ENCODE results near the gene FRAT2.

The FRAT2 gene

GRCh38 chr10:97320480-97321031 lies 14.0 kb downstream of the FRAT2 start:
- no peaks in the 10 kb centered on the region for H3K9me2 ChIP-seq (ENCODE audit: low read depth, low read length)
- no peak for TF ChIP-seq CTCF (IDR thresholded peaks at IDR 0.05; ENCODE audit: low read length)
- no peaks in the 10 kb centered on the region for H3K9me3 ChIP-seq (ENCODE audit: low read length)
- no peak overlapping the region for H2AFZ ChIP-seq (ENCODE audit: low read length)
- peaks cover 12% of the 10 kb centered on the region for H3K4me1 ChIP-seq (ENCODE audit: insufficient read depth, low read length, severe bottlenecking)
- H3K79me2 ChIP-seq (ENCODE audit: insufficient read depth, low read length), result no peaks in the 10 kb centered on the region
- H3F3A ChIP-seq (ENCODE audit: insufficient read depth, low read length), result no peaks in the 10 kb centered on the region
- no peaks in the 10 kb centered on the region for H3K36me3 ChIP-seq (ENCODE audit: insufficient read depth, low read length)
- no peak overlapping the region for H3K27ac ChIP-seq (ENCODE audit: low read depth, low read length, poor library complexity, severe bottlenecking)
- no peaks in the 10 kb centered on the region for H4K20me1 ChIP-seq (ENCODE audit: insufficient read depth, low read length)
- H3K27me3 ChIP-seq (ENCODE audit: insufficient read depth, low read length), result no peaks in the 10 kb centered on the region
- H3K9ac ChIP-seq (ENCODE audit: low read length), result no peak overlapping the region
- peak overlapping the region; percentile 88 for H3K4me2 ChIP-seq (ENCODE audit: low read length)
- peak overlapping the region; percentile 78 for H3K4me3 ChIP-seq (ENCODE audit: low read depth, low read length, poor library complexity, severe bottlenecking)

GRCh38 chr10:97319671-97320479 lies 14.7 kb downstream of the FRAT2 start:
- Histone ChIP-seq H4K20me1 (ENCODE audit: insufficient read depth, low read length) (no peaks in the 10 kb centered on the region), H3K27me3 (ENCODE audit: insufficient read depth, low read length) (no peaks in the 10 kb centered on the region), H3K4me3 (ENCODE audit: low read depth, low read length, poor library complexity, severe bottlenecking) (peak overlapping the region; percentile 78), H3K9me2 (ENCODE audit: low read depth, low read length) (no peaks in the 10 kb centered on the region), H2AFZ (ENCODE audit: low read length) (no peak overlapping the region), H3K36me3 (ENCODE audit: insufficient read depth, low read length) (no peaks in the 10 kb centered on the region), H3K9me3 (ENCODE audit: low read length) (no peaks in the 10 kb centered on the region), H3K4me2 (ENCODE audit: low read length) (peak overlapping the region; percentile 88), H3K4me1 (ENCODE audit: insufficient read depth, low read length, severe bottlenecking) (peaks cover 12% of the 10 kb centered on the region), H3F3A (ENCODE audit: insufficient read depth, low read length) (no peaks in the 10 kb centered on the region), H3K79me2 (ENCODE audit: insufficient read depth, low read length) (no peaks in the 10 kb centered on the region), H3K9ac (ENCODE audit: low read length) (peak overlapping the region; percentile 41; the same call in 1 of the 2 replicates), H3K27ac (ENCODE audit: low read depth, low read length, poor library complexity, severe bottlenecking) (no peak overlapping the region)
- no peak for TF ChIP-seq EZH2 (IDR thresholded peaks at IDR 0.05; ENCODE audit: borderline replicate concordance, low read length)
- TF ChIP-seq CTCF (IDR thresholded peaks at IDR 0.05; ENCODE audit: low read length), result no peak

GRCh38 chr10:97318772-97319651 lies 15.5 kb downstream of the FRAT2 start, which contains the start of gene FRAT1:
Gene FRAT1 (plus strand): TSS chr10:97319271. CDS start chr10:97319454, 183 bp downstream.
- Histone ChIP-seq H3K4me3 (ENCODE audit: low read depth, low read length, poor library complexity, severe bottlenecking) (peak within 1 kb of the TSS; percentile 78), H3F3A (ENCODE audit: insufficient read depth, low read length) (no peaks in the 10 kb centered on the region)
- TF ChIP-seq EZH2 (IDR thresholded peaks at IDR 0.05; ENCODE audit: borderline replicate concordance, low read length) (no peak), CTCF (IDR thresholded peaks at IDR 0.05; ENCODE audit: low read length) (no peak)

More at GRCh38 chr10:97318772-97319651, 15.5 kb downstream of the FRAT2 start, which contains the start of gene FRAT1:
- Histone ChIP-seq H3K9me2 (ENCODE audit: low read depth, low read length) (no peaks in the 10 kb centered on the region), H3K79me2 (ENCODE audit: insufficient read depth, low read length) (no peaks in the 10 kb centered on the region), H3K27ac (ENCODE audit: low read depth, low read length, poor library complexity, severe bottlenecking) (no peak within 1 kb of the TSS), H3K9ac (ENCODE audit: low read length) (peak within 1 kb of the TSS; percentile 81), H3K4me1 (ENCODE audit: insufficient read depth, low read length, severe bottlenecking) (peaks cover 12% of the 10 kb centered on the region), H3K9me3 (ENCODE audit: low read length) (no peaks in the 10 kb centered on the region), H2AFZ (ENCODE audit: low read length) (no peak within 1 kb of the TSS; the same call in 1 of the 2 replicates), H3K36me3 (ENCODE audit: insufficient read depth, low read length) (no peaks in the 10 kb centered on the region), H4K20me1 (ENCODE audit: insufficient read depth, low read length) (no peaks in the 10 kb centered on the region), H3K4me2 (ENCODE audit: low read length) (peak within 1 kb of the TSS; percentile 88), H3K27me3 (ENCODE audit: insufficient read depth, low read length) (no peaks in the 10 kb centered on the region)
